GM12878 (cell line): ENCODE measurements around the gene DCAF11. TPM values are rescaled to one million over a fixed set of nuclear protein-coding genes. Genes with fewer than 3 reads are reported as not detected.

Experiments
- ATAC-seq: fragments of 200-7000 bp; cut with Tn5 transposase; 3 replicates; pipeline ENCODE4 v1.9.1; 2020; ENCODE audit warnings: mild to moderate bottlenecking, moderate library complexity
- BruUV-seq: library from RNA; stranded (reverse); fragments of 400-500 nt; replicated peaks from 2 replicates; lab custom pipeline; 2021; lab: Mats Ljungman, UMichigan
- CTCF ChIA-PET: fragments of 300-600 bp; sonication (Branson Sonifier 250); formaldehyde crosslinking; extraction: SDS; loops from one replicate; lab custom pipeline; 2021; ENCODE audit warnings: inconsistent platforms; lab: Yijun Ruan, JAX
- POLR2A ChIA-PET: fragments of 350-600 bp; formaldehyde crosslinking; extraction: SDS; loops from one replicate; lab custom pipeline; 2021; ENCODE audit warnings: inconsistent platforms; lab: Charles Lee
- RAD21 ChIA-PET: fragments of 300-600 bp; sonication (Branson Sonifier 250); formaldehyde crosslinking; loops from one replicate; lab custom pipeline; 2023; ENCODE audit warnings: antibody characterized with exemption; ENCODE audit not compliant: unreplicated experiment; lab: Charles Lee
- SMC1A ChIA-PET: fragments of 300-600 bp; sonication (Branson Sonifier 250); formaldehyde crosslinking; loops from one replicate; lab custom pipeline; 2023; ENCODE audit not compliant: unreplicated experiment, uncharacterized antibody; lab: Charles Lee
- DNase-seq: peaks from one replicate; pipeline ENCODE4 v3.0.0-alpha.2; 2011; ENCODE audit warnings: low read depth, low spot score
- FAIRE-seq: peaks from 3 replicates; lab custom pipeline; 2011; peaks lifted over from hg19 to GRCh38; lab: Jason Lieb, UNC
- H2AFZ ChIP-seq: 2 replicates; pipeline ENCODE4 v1.6.0; 2011; ENCODE audit warnings: low read depth, low read length, control low read depth; ENCODE audit not compliant: control insufficient read depth
- H3K27ac ChIP-seq: 2 replicates; pipeline ENCODE4 v1.5.1; 2011; ENCODE audit warnings: control low read depth; ENCODE audit not compliant: control insufficient read depth, insufficient read depth
- H3K27me3 ChIP-seq, 2 experiments: replicated peaks in 1 of 2; 2 replicates each; pipeline versions ENCODE4 v1.6.0 to v1.6.1; 2011; ENCODE audit warnings: low read length in 1 of 2; ENCODE audit not compliant: control insufficient read depth in 2 of 2, insufficient read depth in 2 of 2
- H3K36me3 ChIP-seq, 2 experiments: 2 replicates each; pipeline ENCODE4 v1.5.1; 2011; ENCODE audit warnings: low read length in 1 of 2; ENCODE audit not compliant: control insufficient read depth in 2 of 2, insufficient read depth in 2 of 2
- H3K4me1 ChIP-seq: 2 replicates; pipeline ENCODE4 v1.6.1; 2011; ENCODE audit warnings: mild to moderate bottlenecking, low read length, moderate library complexity, mixed read lengths; ENCODE audit not compliant: control insufficient read depth, insufficient read depth
- H3K4me2 ChIP-seq: 2 replicates; pipeline ENCODE4 v1.6.0; 2011; ENCODE audit warnings: control low read depth; ENCODE audit not compliant: control insufficient read depth, insufficient read depth
- H3K4me3 ChIP-seq: fragments of 200-600 bp; sonication (generic); 2 replicates; pipeline ENCODE4 v1.5.1; 2016
- H3K79me2 ChIP-seq: 2 replicates; pipeline ENCODE4 v1.6.0; 2011; ENCODE audit warnings: low read length; ENCODE audit not compliant: control insufficient read depth, insufficient read depth
- H3K9ac ChIP-seq: 2 replicates; pipeline ENCODE4 v1.8.0; 2011; ENCODE audit warnings: low read length, control low read depth, mixed read lengths; ENCODE audit not compliant: control insufficient read depth, insufficient read depth
- H3K9me3 ChIP-seq: replicated peaks from 3 replicates; pipeline ENCODE4 v1.5.1; 2011; ENCODE audit warnings: mild to moderate bottlenecking, low read length; ENCODE audit not compliant: control insufficient read depth, insufficient read depth
- H4K20me1 ChIP-seq: 2 replicates; pipeline ENCODE4 v1.6.0; 2011; ENCODE audit not compliant: control insufficient read depth, insufficient read depth
- CHD4 ChIP-seq: fragments of 200-600 bp; sonication (generic); IDR thresholded peaks from 2 replicates; pipeline ENCODE4 v1.6.1; 2016; ENCODE audit warnings: mild to moderate bottlenecking
- CREM ChIP-seq: IDR thresholded peaks from 2 replicates; pipeline ENCODE4 v1.6.1; 2014; ENCODE audit warnings: antibody characterized with exemption, low read depth
- CUX1 ChIP-seq: IDR thresholded peaks from 2 replicates; pipeline ENCODE4 v1.6.1; 2012; ENCODE audit warnings: improper control_type of control experiment, low read depth, low read length; ENCODE audit not compliant: insufficient replicate concordance
- HDAC6 ChIP-seq: fragments of 200-600 bp; sonication (generic); IDR thresholded peaks from one replicate; pipeline ENCODE4 v1.8.0; 2017; ENCODE audit warnings: antibody characterized with exemption; ENCODE audit not compliant: unreplicated experiment
- IKZF1 ChIP-seq: fragments of 450-650 bp; conservative IDR thresholded peaks from 2 replicates; pipeline ENCODE4 v1.6.1; 2017; ENCODE audit warnings: antibody characterized with exemption, mild to moderate bottlenecking
- MEF2A ChIP-seq: IDR thresholded peaks from 2 replicates; pipeline ENCODE4 v1.6.1; 2011; ENCODE audit warnings: low read depth, mild to moderate bottlenecking, low read length, moderate library complexity; ENCODE audit not compliant: insufficient read depth
- MXI1 ChIP-seq: fragments of 150-350 bp; IDR thresholded peaks from 2 replicates; pipeline ENCODE4 v1.6.1; 2011; ENCODE audit warnings: low read depth, mild to moderate bottlenecking, inconsistent platforms, low read length, improper control_type of control experiment
- PBX3 ChIP-seq: IDR thresholded peaks from 2 replicates; pipeline ENCODE4 v1.6.1; 2011; ENCODE audit warnings: mild to moderate bottlenecking, low read depth, low read length, moderate library complexity; ENCODE audit not compliant: insufficient replicate concordance
- RAD51 ChIP-seq: fragments of 450-650 bp; IDR thresholded peaks from 2 replicates; pipeline ENCODE4 v1.6.1; 2016; ENCODE audit warnings: moderate library complexity, mild to moderate bottlenecking, inconsistent platforms
- SMC3 ChIP-seq: IDR thresholded peaks from 2 replicates; pipeline ENCODE4 v1.6.1; 2011; ENCODE audit warnings: low read length, improper control_type of control experiment, borderline replicate concordance
- SRF ChIP-seq, 2 experiments: IDR thresholded peaks; 2 replicates each; pipeline ENCODE4 v1.6.1; 2011; ENCODE audit warnings: low read depth in 2 of 2, low read length in 2 of 2, mild to moderate bottlenecking in 1 of 2, moderate library complexity in 1 of 2
- WRNIP1 ChIP-seq: IDR thresholded peaks from 2 replicates; pipeline ENCODE4 v1.6.1; 2011; ENCODE audit warnings: low read depth, low read length, improper control_type of control experiment, borderline replicate concordance
- ZNF24 ChIP-seq: fragments of 450-650 bp; IDR thresholded peaks from 2 replicates; pipeline ENCODE4 v1.6.1; 2017; ENCODE audit warnings: antibody characterized with exemption, mild to moderate bottlenecking
- WGBS: methylation state at CpG from one replicate; pipeline ENCODE4 v1.1.6; 2016; ENCODE audit warnings: low lambda C conversion rate; ENCODE audit not compliant: insufficient replicate concordance, insufficient coverage; ENCODE audit errors: missing lambda C conversion rate; 5-methylcytosine and 5-hydroxymethylcytosine counted together
- in situ Hi-C: fragments of 300-500 bp; cut with MboI; formaldehyde crosslinking; loops from 9 replicates; pipeline ENCODE4 v1.14.3; 2018; ENCODE audit warnings: mixed read lengths
- intact Hi-C: fragments of 100-400 bp; cut with micrococcal nuclease; formaldehyde crosslinking; loops from one replicate; pipeline ENCODE4 v1.14.2; 2022; ENCODE audit not compliant: unreplicated experiment
- polyA plus RNA-seq, 11 experiments: library from polyadenylated mRNA; depleted of rRNA in 4 of 11; unstranded in 6 of 11; stranded (reverse) in 5 of 11; fragments of >200 nt; fragmentation: Nextera tagmentation in 4 of 11; fragmentation: Illumina TruSeq in 1 of 11; extraction: Ambion mirVana in 4 of 11; extraction: Trizol in 1 of 11; gene quantifications; 1 replicate in 1 of 11; 2 replicates in 10 of 11; pipeline versions ENCODE4 v1.2.1 to v1.2.3, GENCODE V29; 2011 to 2016; ENCODE audit warnings: inconsistent platforms in 2 of 11, missing spikeins in 2 of 11, low read depth in 1 of 11
- total RNA-seq, 4 experiments: library from RNA; depleted of rRNA in 3 of 4; stranded (reverse); fragments of >200 nt in 3 of 4; fragmentation: Illumina TruSeq in 1 of 4; extraction: Trizol in 1 of 4; gene quantifications; 2 replicates each; pipeline versions ENCODE4 v1.2.1 to v1.2.3, GENCODE V29; 2013 to 2021

DCAF11 gene
- total and polyA plus RNA-seq, 10 of the 15 experiments (the other 5 are each of a cell fraction or from before 2014, with no cell fraction given), result 13.4 to 91.2 (median 68.7) TPM

DNA sequence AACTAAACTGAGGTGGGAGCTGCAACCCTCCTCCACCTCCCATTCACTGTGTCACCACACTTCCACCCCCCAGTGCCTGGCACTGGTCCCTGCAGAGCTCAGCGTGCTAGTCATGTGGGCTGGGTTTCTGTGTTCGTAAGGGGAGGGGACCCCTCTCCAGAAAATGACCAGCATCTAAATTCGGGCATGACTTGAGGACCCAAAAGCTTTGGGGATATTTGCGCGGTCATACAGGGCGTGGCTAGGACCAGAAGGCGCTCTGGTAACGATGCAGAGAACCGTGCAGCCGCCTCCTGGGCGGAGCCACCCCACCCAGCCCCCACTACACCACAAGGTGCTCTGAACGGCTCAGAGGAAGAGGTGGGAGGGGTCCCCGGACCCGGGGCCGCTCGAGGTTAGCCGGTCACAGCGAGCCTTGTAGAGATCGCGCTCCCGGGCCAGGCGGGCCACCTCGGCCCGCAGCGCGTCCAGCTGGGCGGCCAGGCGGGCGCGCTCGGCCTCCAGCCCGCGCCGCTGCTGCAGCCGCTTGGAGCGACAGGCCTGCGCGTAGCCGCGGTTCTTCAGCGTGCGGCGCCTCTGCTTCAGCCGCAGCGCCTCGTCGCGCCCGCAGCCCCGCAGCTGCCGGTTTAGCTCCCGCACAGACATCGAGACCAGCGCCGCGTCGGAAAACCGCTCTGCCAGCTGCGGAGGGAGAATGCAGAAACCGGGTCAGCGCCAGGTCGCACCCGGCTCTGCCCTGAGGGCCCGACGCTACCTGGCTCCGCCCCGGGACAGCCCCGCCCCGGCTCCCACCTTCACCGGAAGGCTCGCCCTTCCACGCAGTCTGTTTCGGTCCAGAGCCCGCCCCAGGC lies 33.5 kb upstream of the DCAF11 start:
- H3K27ac ChIP-seq, result peak overlapping the region; percentile 67
- no peaks in the 10 kb centered on the region for H3K9me3 ChIP-seq
- WGBS, result under 1% methylated on average over 67 of the region's 74 CpGs
- SMC1A ChIA-PET, result interaction anchor here (0.7 to 5.2 kb wide), 13 partner anchors 11 to 193 kb away, joined by 3 to 51 read pairs (median 5); partner anchors contain the start of genes DCAF11, IRF9, MDP1 and PCK2
- CTCF ChIA-PET, result interaction anchor here (0.7 to 4.9 kb wide), 12 partner anchors 11 to 227 kb away, joined by 3 to 71 read pairs (median 4); partner anchors contain the start of genes CHMP4A, CIDEB, PCK2 and PSME2
- POLR2A ChIA-PET, result interaction anchor here (0.5 to 4.2 kb wide), 15 partner anchors 9 to 162 kb away, joined by 3 to 33 read pairs (median 5); partner anchors contain the start of genes CHMP4A, CPNE6, DCAF11 and NRL
- H3K36me3 ChIP-seq, result no peaks in the 10 kb centered on the region
- H3K4me2 ChIP-seq, result peak overlapping the region; percentile 83
- DNase-seq, result no peak
- H4K20me1 ChIP-seq, result no peaks in the 10 kb centered on the region
- no peaks in the 10 kb centered on the region for H3K27me3 ChIP-seq
- RAD21 ChIA-PET, result interaction anchor here (1.0 to 4.6 kb wide), 9 partner anchors 11 to 216 kb away, joined by 3 to 39 read pairs (median 9); partner anchors contain the start of genes CARMIL3, DCAF11, IRF9 and NRL
- in situ Hi-C loops (no loop called here), intact Hi-C loops (no loop called here)
- peak overlapping the region; percentile 41; the same call in 1 of the 2 replicates for H3K9ac ChIP-seq
- no peaks in the 10 kb centered on the region for H3K79me2 ChIP-seq
- H3K4me1 ChIP-seq, result peaks cover 14% of the 10 kb centered on the region
- BruUV-seq, result no TSS peak
- ATAC-seq, result peak; percentile 95
- peak overlapping the region; percentile 78 for H2AFZ ChIP-seq
- FAIRE-seq, result peak; percentile 98
- H3K4me3 ChIP-seq, result peak overlapping the region; percentile 63; the same call in 1 of the 2 replicates
- TF ChIP-seq MEF2A, result no peak
- TF ChIP-seq RAD51, result no peak
- no peak for TF ChIP-seq WRNIP1
- TF ChIP-seq ZNF24, result no peak
- TF ChIP-seq IKZF1, result peak; percentile 72
- TF ChIP-seq CREM, result peak; percentile 39; the same call in 1 of the 2 replicates
- TF ChIP-seq HDAC6, result no peak
- TF ChIP-seq SMC3, result no peak
- TF ChIP-seq CUX1, result no peak
- peak; percentile 12 for TF ChIP-seq PBX3
- no peak for TF ChIP-seq SRF (IDR thresholded peaks at IDR 0.05; ENCODE audit: low read depth in 2 of 2, low read length in 2 of 2)
- no peak for TF ChIP-seq CHD4
- TF ChIP-seq MXI1, result no peak
